Measurements from ENCODE around the gene NOTCH3. TPM values are rescaled to one million over a fixed set of nuclear protein-coding genes. Genes with fewer than 3 reads are reported as not detected.

Gene NOTCH3
- total and polyA plus RNA-seq, 2 experiments from 2014 or later: 25.2 to 34.8 TPM

DNA sequence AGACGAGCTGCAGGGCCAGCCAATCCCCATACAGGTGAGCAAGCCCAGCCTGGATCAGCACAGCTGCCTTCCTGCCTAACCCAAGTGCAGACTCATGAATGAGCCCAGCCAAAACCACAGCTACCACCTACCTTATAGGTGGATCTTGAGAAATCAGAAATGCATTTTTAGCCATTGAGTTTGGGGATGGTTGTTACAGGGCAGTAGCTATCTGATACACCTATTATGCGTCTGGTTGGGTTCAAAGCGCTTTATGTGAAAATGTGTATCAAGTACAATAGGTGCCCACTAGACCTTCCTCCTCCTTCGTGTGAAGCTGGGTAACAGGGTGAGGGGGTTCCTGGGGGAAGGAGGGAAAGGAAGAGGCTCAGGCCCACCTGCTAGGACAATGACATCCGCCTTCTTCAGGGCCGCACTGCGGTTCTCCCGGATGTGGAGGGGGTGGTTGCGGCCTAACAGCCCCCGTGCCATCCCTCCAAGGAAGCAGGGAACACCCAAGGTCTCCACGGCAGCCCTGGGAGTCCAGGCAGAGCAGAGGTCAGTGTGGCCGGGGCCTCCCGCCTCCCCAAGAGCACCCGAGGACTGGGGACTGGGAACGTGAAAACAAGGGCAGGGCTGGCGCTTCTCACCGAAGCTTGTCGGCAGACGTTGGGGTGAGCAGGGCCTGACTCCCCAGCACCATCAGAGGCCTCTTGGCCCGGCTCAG is 81.9 kb downstream of the NOTCH3 start:
- no peaks in the 10 kb centered on the region for H3K9me3 ChIP-seq (ENCODE audit: low read depth)
- TF ChIP-seq EZH2phosphoT487 (IDR thresholded peaks at IDR 0.05; ENCODE audit: low read depth, severe bottlenecking, unreplicated experiment): no peak
- no peak for TF ChIP-seq EZH2 (IDR thresholded peaks at IDR 0.05; ENCODE audit: borderline replicate concordance)
- TF ChIP-seq, protein P1, sequence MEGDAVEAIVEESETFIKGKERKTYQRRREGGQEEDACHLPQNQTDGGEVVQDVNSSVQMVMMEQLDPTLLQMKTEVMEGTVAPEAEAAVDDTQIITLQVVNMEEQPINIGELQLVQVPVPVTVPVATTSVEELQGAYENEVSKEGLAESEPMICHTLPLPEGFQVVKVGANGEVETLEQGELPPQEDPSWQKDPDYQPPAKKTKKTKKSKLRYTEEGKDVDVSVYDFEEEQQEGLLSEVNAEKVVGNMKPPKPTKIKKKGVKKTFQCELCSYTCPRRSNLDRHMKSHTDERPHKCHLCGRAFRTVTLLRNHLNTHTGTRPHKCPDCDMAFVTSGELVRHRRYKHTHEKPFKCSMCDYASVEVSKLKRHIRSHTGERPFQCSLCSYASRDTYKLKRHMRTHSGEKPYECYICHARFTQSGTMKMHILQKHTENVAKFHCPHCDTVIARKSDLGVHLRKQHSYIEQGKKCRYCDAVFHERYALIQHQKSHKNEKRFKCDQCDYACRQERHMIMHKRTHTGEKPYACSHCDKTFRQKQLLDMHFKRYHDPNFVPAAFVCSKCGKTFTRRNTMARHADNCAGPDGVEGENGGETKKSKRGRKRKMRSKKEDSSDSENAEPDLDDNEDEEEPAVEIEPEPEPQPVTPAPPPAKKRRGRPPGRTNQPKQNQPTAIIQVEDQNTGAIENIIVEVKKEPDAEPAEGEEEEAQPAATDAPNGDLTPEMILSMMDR (IDR thresholded peaks at IDR 0.05; ENCODE audit: poor library complexity): no peak
- no peaks in the 10 kb centered on the region for H3K36me3 ChIP-seq (replicated peaks; ENCODE audit: insufficient read depth, low read depth)
- H3K27ac ChIP-seq: no peak overlapping the region
- no peaks in the 10 kb centered on the region for H4K20me1 ChIP-seq (ENCODE audit: insufficient read depth, poor library complexity, severe bottlenecking)
- H3K27me3 ChIP-seq: no peaks in the 10 kb centered on the region
- H2AFZ ChIP-seq: no peak overlapping the region
- no peak overlapping the region for H3K4me2 ChIP-seq
- 96% methylated on average over 20 of the region's 20 CpGs for WGBS (ENCODE audit: low lambda C conversion rate, missing lambda C conversion rate)
- H3K79me2 ChIP-seq: peaks cover 11% of the 10 kb centered on the region
- H3K9me2 ChIP-seq (replicated peaks; ENCODE audit: insufficient read depth): no peaks in the 10 kb centered on the region
- H3K4me1 ChIP-seq (ENCODE audit: insufficient read depth): peaks cover 2% of the 10 kb centered on the region
- no peak overlapping the region for H3K4me3 ChIP-seq
- no peak for DNase-seq (ENCODE audit: low spot score)

DNA sequence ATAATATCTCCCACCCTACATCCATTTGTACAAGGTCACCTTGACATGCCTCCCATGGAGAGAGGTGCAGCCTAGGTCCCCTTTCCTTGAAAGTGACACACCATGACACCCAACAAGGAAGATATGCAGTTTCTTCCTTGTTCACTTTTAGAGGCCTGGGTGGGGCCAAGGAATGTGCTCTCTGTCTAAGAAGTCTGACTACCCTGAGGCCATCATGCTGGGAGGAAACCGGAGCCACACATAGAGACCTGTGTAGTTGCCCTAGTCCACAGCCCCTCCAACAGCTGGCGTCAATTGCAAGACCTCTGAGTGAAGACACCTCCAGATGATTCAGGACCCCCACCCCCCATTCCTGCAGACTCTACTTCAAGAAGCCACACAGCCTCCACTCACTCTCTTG is 82.5 kb downstream of the NOTCH3 start:
- Histone ChIP-seq H3K4me3 (no peak overlapping the region), H3K36me3 (replicated peaks; ENCODE audit: insufficient read depth, low read depth) (no peaks in the 10 kb centered on the region), H4K20me1 (ENCODE audit: insufficient read depth, poor library complexity, severe bottlenecking) (no peaks in the 10 kb centered on the region), H3K27ac (no peak overlapping the region), H2AFZ (no peak overlapping the region), H3K79me2 (peaks cover 4% of the 10 kb centered on the region), H3K27me3 (no peaks in the 10 kb centered on the region), H3K9me3 (ENCODE audit: low read depth) (no peaks in the 10 kb centered on the region), H3K4me1 (ENCODE audit: insufficient read depth) (no peaks in the 10 kb centered on the region), H3K4me2 (no peak overlapping the region), H3K9me2 (replicated peaks; ENCODE audit: insufficient read depth) (no peaks in the 10 kb centered on the region)
- WGBS (ENCODE audit: low lambda C conversion rate, missing lambda C conversion rate): 93% methylated on average over 2 of the region's 2 CpGs
- DNase-seq (ENCODE audit: low spot score): no peak
- no peak for TF ChIP-seq EZH2phosphoT487 (IDR thresholded peaks at IDR 0.05; ENCODE audit: low read depth, severe bottlenecking, unreplicated experiment)
- TF ChIP-seq EZH2 (IDR thresholded peaks at IDR 0.05; ENCODE audit: borderline replicate concordance): no peak
- TF ChIP-seq, protein P1 (IDR thresholded peaks at IDR 0.05; ENCODE audit: poor library complexity): no peak

DNA sequence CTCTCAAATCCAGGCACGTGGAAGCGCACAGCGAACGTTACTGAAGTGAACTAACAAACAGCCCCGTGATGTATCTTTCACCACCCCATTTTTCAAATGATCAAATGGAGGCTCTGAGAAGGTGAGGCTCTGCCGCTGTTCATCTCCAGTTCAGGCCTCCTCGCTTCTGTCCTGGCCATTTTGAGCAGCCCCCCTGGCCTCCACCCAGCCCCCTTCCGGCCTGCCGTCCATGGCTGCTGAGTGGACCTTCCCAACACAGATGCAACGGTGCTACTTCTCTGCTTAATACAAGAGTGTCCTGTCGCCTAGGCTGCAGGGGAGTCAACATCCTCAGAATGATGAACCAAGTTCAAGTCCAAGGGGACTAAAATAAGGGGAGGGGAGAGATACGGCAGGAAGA is 83.9 kb downstream of the NOTCH3 start:
- Histone ChIP-seq H3K9me2 (replicated peaks; ENCODE audit: insufficient read depth) (no peaks in the 10 kb centered on the region), H3K79me2 (no peaks in the 10 kb centered on the region), H3K9me3 (ENCODE audit: low read depth) (no peaks in the 10 kb centered on the region), H2AFZ (no peak overlapping the region), H3K27ac (no peak overlapping the region), H3K36me3 (replicated peaks; ENCODE audit: insufficient read depth, low read depth) (no peaks in the 10 kb centered on the region), H4K20me1 (ENCODE audit: insufficient read depth, poor library complexity, severe bottlenecking) (no peaks in the 10 kb centered on the region), H3K4me1 (ENCODE audit: insufficient read depth) (no peaks in the 10 kb centered on the region), H3K4me2 (no peak overlapping the region), H3K4me3 (no peak overlapping the region), H3K27me3 (no peaks in the 10 kb centered on the region)
- TF ChIP-seq, protein P1 (IDR thresholded peaks at IDR 0.05; ENCODE audit: poor library complexity): no peak
- no peak for TF ChIP-seq EZH2 (IDR thresholded peaks at IDR 0.05; ENCODE audit: borderline replicate concordance)
- TF ChIP-seq EZH2phosphoT487 (IDR thresholded peaks at IDR 0.05; ENCODE audit: low read depth, severe bottlenecking, unreplicated experiment): no peak
- 92% methylated on average over 12 of the region's 12 CpGs for WGBS (ENCODE audit: low lambda C conversion rate, missing lambda C conversion rate)
- no peak for DNase-seq (ENCODE audit: low spot score)
